ENCODE data around the gene AK1.
"Not testable (repeated sequence)": the region's sequence is repeated elsewhere in the genome, so short reads cannot be mapped to it uniquely, and the experiment has no call there.

The AK1 gene

GRCh38 chr9:127845619-127846018 lies 31.9 kb downstream of the AK1 start:
- DNase-seq, result not testable (repeated sequence)

- DNase-seq, result no peak
Observed at GRCh38 chr9:127844821-127845359, 32.6 kb downstream of the AK1 start.

- no peak for DNase-seq
Observed at GRCh38 chr9:127841087-127841835, 36.2 kb downstream of the AK1 start.

- peak in 1 of 2 donors; percentile 56 for DNase-seq
Observed at GRCh38 chr9:127838375-127839078, 38.9 kb downstream of the AK1 start.

GRCh38 chr9:127837346-127837745 lies 40.1 kb downstream of the AK1 start:
- no peak for DNase-seq

GRCh38 chr9:127836561-127836960 lies 40.9 kb downstream of the AK1 start:
- not testable (repeated sequence) for DNase-seq

GRCh38 chr9:127835991-127836516 lies 41.4 kb downstream of the AK1 start:
- DNase-seq, result peak; percentile 15 to 72

GRCh38 chr9:127833555-127833954 lies 43.9 kb downstream of the AK1 start:
- DNase-seq, result peak; percentile 18 to 24

- DNase-seq, result no peak
Observed at GRCh38 chr9:127832248-127832647, 45.2 kb downstream of the AK1 start.

- no peak for DNase-seq
Observed at GRCh38 chr9:127829205-127829906, 48.1 kb downstream of the AK1 start.

GRCh38 chr9:127828262-127829031 lies 49.0 kb downstream of the AK1 start:
- peak in 1 of 2 donors; percentile 15 for DNase-seq

- no peak for DNase-seq
Observed at GRCh38 chr9:127826253-127826913, 51.1 kb downstream of the AK1 start.

- no peak for DNase-seq
Observed at GRCh38 chr9:127825319-127826051, 52.0 kb downstream of the AK1 start.

GRCh38 chr9:127822108-127822507 lies 55.4 kb downstream of the AK1 start:
- no peak for DNase-seq

GRCh38 chr9:127818574-127818973 lies 58.9 kb downstream of the AK1 start:
- DNase-seq, result no peak

GRCh38 chr9:127817881-127818434 lies 59.5 kb downstream of the AK1 start:
- no peak for DNase-seq

GRCh38 chr9:127816728-127817127 lies 60.7 kb downstream of the AK1 start:
- no peak for DNase-seq

Data from CD4-positive, alpha-beta T cell treated with Interleukin-4 for 1 hour (primary cell).